Cortex of kidney (tissue), 1 donor: ENCODE data around the gene PUS3.
"Not testable (repeated sequence)": the region's sequence is repeated elsewhere in the genome, so short reads cannot be mapped to it uniquely, and the experiment has no call there.

Experiments
- DNase-seq: peaks from one replicate; lab custom pipeline; 2025; lab: John Stamatoyannopoulos, UW

Gene PUS3

GRCh38 chr11:125871391-125872137, 31.4 kb downstream of the PUS3 start:
- DNase-seq = no peak

GRCh38 chr11:125869521-125869920, 33.5 kb downstream of the PUS3 start:
- no peak for DNase-seq

GRCh38 chr11:125865354-125865753, 37.7 kb downstream of the PUS3 start:
- DNase-seq = not testable (repeated sequence)

DNA sequence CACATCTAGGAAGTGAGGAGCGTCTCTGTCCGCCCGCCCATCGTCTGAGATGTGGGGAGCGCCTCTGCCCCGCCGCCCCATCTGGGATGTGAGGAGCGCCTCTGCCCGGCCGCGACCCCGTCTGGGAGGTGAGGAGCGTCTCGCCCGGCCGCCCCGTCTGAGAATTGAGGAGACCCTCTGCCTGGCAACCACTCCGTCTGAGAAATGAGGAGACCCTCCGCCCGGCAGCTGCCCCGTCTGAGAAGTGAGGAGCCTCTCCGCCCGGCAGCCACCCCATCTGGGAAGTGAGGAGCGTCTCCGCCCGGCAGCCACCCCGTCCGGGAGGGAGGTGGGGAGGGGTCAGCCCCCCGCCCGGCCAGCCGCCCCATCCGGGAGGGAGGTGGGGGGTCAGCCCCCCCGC, 40.2 kb downstream of the PUS3 start:
- DNase-seq = not testable (repeated sequence)

DNA sequence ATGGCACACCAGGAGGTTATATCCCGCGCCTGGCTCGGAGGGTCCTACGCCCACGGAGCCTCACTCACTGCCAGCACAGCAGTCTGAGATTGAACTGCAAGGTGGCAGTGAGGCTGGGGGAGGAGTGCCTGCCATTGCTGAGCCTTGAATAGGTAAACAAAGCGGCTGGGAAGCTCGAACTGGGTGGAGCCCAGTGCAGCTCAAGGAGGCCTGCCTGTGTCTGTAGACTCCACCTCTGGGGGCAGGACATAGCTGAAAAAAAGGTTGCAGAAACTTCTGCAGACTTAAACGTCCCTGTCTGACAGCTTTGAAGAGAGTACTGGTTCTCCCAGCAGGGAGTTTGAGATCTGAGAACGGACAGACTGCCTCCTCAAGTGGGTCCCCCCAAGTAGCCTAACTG, 45.3 kb downstream of the PUS3 start:
- DNase-seq = not testable (repeated sequence)

DNA sequence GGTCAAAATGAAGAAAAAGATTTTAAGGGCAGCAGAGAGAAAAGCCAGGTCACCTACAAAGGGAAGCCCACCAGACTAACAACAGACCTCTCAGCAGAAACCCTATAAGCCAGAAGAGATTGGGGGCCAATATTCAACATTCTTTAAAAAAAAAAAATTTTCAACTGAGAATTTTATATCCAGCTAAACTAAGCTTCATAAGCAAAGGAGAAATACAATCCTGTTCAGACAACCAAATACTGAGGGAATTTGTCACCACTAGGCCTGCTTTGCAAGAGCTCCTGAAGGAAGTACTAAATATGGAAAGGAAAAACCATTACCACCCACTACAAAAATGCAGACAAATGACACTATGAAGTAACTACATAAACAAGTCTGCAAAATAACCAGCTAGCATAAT, 56.8 kb downstream of the PUS3 start:
- no peak for DNase-seq
